GM18861 (cell line): ENCODE measurements around the gene POFUT1.
"Not testable (repeated sequence)": the region's sequence is repeated elsewhere in the genome, so short reads cannot be mapped to it uniquely, and the experiment has no call there.

Experiments
- ATAC-seq: cut with Tn5 transposase; IDR thresholded peaks from one replicate; pipeline ENCODE4 v1.9.1; 2021; ENCODE audit not compliant: unreplicated experiment

Gene POFUT1

GRCh38 chr20:32207626-32208498 is at the start of gene POFUT1, which contains the start of gene PLAGL2:
Gene POFUT1 (plus strand): TSS chr20:32207880. CDS start chr20:32207942, 62 bp downstream.
Gene PLAGL2 (minus strand): TSS chr20:32207743. CDS start chr20:32202178, 5,565 bp downstream.
- peak; percentile 86 for ATAC-seq

GRCh38 chr20:32158351-32158750 is 49.3 kb upstream of the POFUT1 start:
- no peak for ATAC-seq

- ATAC-seq = no peak
Measured at GRCh38 chr20:32158943-32159660, 48.6 kb upstream of the POFUT1 start.

GRCh38 chr20:32159766-32160221 is 47.9 kb upstream of the POFUT1 start:
- no peak for ATAC-seq

- no peak for ATAC-seq
Measured at GRCh38 chr20:32160341-32160740, 47.3 kb upstream of the POFUT1 start.

- no peak for ATAC-seq
Measured at GRCh38 chr20:32162351-32162750, 45.3 kb upstream of the POFUT1 start.

- ATAC-seq = no peak
Measured at GRCh38 chr20:32163951-32164350, 43.7 kb upstream of the POFUT1 start.

- ATAC-seq = no peak
Measured at GRCh38 chr20:32164984-32165735, 42.5 kb upstream of the POFUT1 start.

GRCh38 chr20:32165836-32166545 is 41.7 kb upstream of the POFUT1 start:
- ATAC-seq = no peak

GRCh38 chr20:32167552-32167951 is 40.1 kb upstream of the POFUT1 start:
- ATAC-seq = no peak

- no peak for ATAC-seq
Measured at GRCh38 chr20:32168184-32168910, 39.3 kb upstream of the POFUT1 start.

GRCh38 chr20:32177696-32178095 is 30.0 kb upstream of the POFUT1 start:
- ATAC-seq = not testable (repeated sequence)

GRCh38 chr20:32179515-32179914 is 28.2 kb upstream of the POFUT1 start:
- ATAC-seq = no peak

GRCh38 chr20:32179934-32180333 is 27.7 kb upstream of the POFUT1 start:
- no peak for ATAC-seq

- ATAC-seq = no peak
Measured at GRCh38 chr20:32181606-32182005, 26.1 kb upstream of the POFUT1 start.

GRCh38 chr20:32183947-32184635 is 23.6 kb upstream of the POFUT1 start:
- no peak for ATAC-seq

GRCh38 chr20:32184961-32185603 is 22.6 kb upstream of the POFUT1 start:
- no peak for ATAC-seq

GRCh38 chr20:32186506-32186905 is 21.2 kb upstream of the POFUT1 start:
- ATAC-seq = no peak
